Neural progenitor cell (in vitro differentiated cells): ENCODE results near the gene TOP2B. TPM values are rescaled to one million over a fixed set of nuclear protein-coding genes. Genes with fewer than 3 reads are reported as not detected.

Experiments
- DNase-seq: peaks from one replicate; pipeline ENCODE4 v3.0.0-alpha.2; 2016; ENCODE audit warnings: low spot score
- H2AFZ ChIP-seq: fragments of 200-600 bp; sonication (generic); replicated peaks from 2 replicates; pipeline ENCODE4 v1.6.1; 2016; ENCODE audit warnings: antibody characterized with exemption
- H3F3A ChIP-seq: fragments of 200-600 bp; sonication (generic); 2 replicates; pipeline ENCODE4 v1.6.1; 2016; ENCODE audit warnings: antibody characterized with exemption, low read depth
- H3K27ac ChIP-seq: fragments of 200-600 bp; sonication (generic); 2 replicates; pipeline ENCODE4 v1.5.1; 2016; ENCODE audit warnings: mild to moderate bottlenecking
- H3K27me3 ChIP-seq: fragments of 200-600 bp; sonication (generic); 2 replicates; pipeline ENCODE4 v1.6.1; 2016; ENCODE audit warnings: mild to moderate bottlenecking, moderate library complexity
- H3K36me3 ChIP-seq: fragments of 200-600 bp; sonication (generic); 2 replicates; pipeline ENCODE4 v1.5.1; 2016
- H3K4me1 ChIP-seq: fragments of 200-600 bp; sonication (generic); 2 replicates; pipeline ENCODE4 v1.6.1; 2016; ENCODE audit warnings: mixed run types
- H3K4me2 ChIP-seq: fragments of 200-600 bp; sonication (generic); 2 replicates; pipeline ENCODE4 v1.6.1; 2016
- H3K4me3 ChIP-seq: fragments of 200-600 bp; sonication (generic); 2 replicates; pipeline ENCODE4 v1.5.1; 2016
- H3K79me2 ChIP-seq: fragments of 200-600 bp; sonication (generic); 2 replicates; pipeline ENCODE4 v1.6.1; 2016; ENCODE audit warnings: low read depth
- H3K9ac ChIP-seq: fragments of 200-600 bp; sonication (generic); 2 replicates; pipeline ENCODE4 v1.6.1; 2016
- H3K9me3 ChIP-seq: fragments of 200-600 bp; sonication (generic); 2 replicates; pipeline ENCODE4 v1.5.1; 2016; ENCODE audit warnings: low read depth
- H4K20me1 ChIP-seq: fragments of 200-600 bp; sonication (generic); 2 replicates; pipeline ENCODE4 v1.6.1; 2016; ENCODE audit warnings: low read depth
- H3K27ac Mint-ChIP-seq: 3 replicates; pipeline ENCODE4 v1.8.0; 2021; ENCODE audit warnings: mixed read lengths
- H3K27me3 Mint-ChIP-seq: 2 replicates; pipeline ENCODE4 v1.8.0; 2022; ENCODE audit warnings: low read depth, mild to moderate bottlenecking, inconsistent platforms, moderate library complexity, mixed read lengths; ENCODE audit not compliant: insufficient read depth
- H3K36me3 Mint-ChIP-seq: 3 replicates; pipeline ENCODE4 v1.8.0; 2021; ENCODE audit warnings: mixed read lengths
- H3K4me1 Mint-ChIP-seq: 3 replicates; pipeline ENCODE4 v1.8.0; 2021; ENCODE audit warnings: mixed read lengths
- H3K4me3 Mint-ChIP-seq: 3 replicates; pipeline ENCODE4 v1.8.0; 2021; ENCODE audit warnings: mild to moderate bottlenecking, moderate library complexity, mixed read lengths
- H3K9me3 Mint-ChIP-seq: 3 replicates; pipeline ENCODE4 v1.8.0; 2020; ENCODE audit warnings: mixed read lengths
- EZH2 ChIP-seq: fragments of 200-600 bp; sonication (generic); IDR thresholded peaks from 2 replicates; pipeline ENCODE4 v1.6.1; 2017; ENCODE audit warnings: antibody characterized with exemption, mild to moderate bottlenecking, moderate library complexity
- EZH2phosphoT487 ChIP-seq: fragments of 200-600 bp; sonication (generic); IDR thresholded peaks from 2 replicates; pipeline ENCODE4 v1.6.1; 2017; ENCODE audit warnings: antibody characterized with exemption
- total RNA-seq: library from RNA; depleted of rRNA; stranded (reverse); fragments of >200 nt; gene quantifications from 2 replicates; pipeline ENCODE4 v1.2.3, GENCODE V29; 2015; ENCODE audit warnings: low replicate concordance
- TF ChIP-seq, protein P1 (sequence below): fragments of 200-600 bp; sonication (generic); IDR thresholded peaks from 2 replicates; pipeline ENCODE4 v1.5.1; 2017; ENCODE audit warnings: antibody characterized with exemption, mild to moderate bottlenecking

The TOP2B gene, protein sequence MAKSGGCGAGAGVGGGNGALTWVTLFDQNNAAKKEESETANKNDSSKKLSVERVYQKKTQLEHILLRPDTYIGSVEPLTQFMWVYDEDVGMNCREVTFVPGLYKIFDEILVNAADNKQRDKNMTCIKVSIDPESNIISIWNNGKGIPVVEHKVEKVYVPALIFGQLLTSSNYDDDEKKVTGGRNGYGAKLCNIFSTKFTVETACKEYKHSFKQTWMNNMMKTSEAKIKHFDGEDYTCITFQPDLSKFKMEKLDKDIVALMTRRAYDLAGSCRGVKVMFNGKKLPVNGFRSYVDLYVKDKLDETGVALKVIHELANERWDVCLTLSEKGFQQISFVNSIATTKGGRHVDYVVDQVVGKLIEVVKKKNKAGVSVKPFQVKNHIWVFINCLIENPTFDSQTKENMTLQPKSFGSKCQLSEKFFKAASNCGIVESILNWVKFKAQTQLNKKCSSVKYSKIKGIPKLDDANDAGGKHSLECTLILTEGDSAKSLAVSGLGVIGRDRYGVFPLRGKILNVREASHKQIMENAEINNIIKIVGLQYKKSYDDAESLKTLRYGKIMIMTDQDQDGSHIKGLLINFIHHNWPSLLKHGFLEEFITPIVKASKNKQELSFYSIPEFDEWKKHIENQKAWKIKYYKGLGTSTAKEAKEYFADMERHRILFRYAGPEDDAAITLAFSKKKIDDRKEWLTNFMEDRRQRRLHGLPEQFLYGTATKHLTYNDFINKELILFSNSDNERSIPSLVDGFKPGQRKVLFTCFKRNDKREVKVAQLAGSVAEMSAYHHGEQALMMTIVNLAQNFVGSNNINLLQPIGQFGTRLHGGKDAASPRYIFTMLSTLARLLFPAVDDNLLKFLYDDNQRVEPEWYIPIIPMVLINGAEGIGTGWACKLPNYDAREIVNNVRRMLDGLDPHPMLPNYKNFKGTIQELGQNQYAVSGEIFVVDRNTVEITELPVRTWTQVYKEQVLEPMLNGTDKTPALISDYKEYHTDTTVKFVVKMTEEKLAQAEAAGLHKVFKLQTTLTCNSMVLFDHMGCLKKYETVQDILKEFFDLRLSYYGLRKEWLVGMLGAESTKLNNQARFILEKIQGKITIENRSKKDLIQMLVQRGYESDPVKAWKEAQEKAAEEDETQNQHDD (N-terminal part only)
- 192 and 327 TPM in 2 replicates for total RNA-seq

DNA sequence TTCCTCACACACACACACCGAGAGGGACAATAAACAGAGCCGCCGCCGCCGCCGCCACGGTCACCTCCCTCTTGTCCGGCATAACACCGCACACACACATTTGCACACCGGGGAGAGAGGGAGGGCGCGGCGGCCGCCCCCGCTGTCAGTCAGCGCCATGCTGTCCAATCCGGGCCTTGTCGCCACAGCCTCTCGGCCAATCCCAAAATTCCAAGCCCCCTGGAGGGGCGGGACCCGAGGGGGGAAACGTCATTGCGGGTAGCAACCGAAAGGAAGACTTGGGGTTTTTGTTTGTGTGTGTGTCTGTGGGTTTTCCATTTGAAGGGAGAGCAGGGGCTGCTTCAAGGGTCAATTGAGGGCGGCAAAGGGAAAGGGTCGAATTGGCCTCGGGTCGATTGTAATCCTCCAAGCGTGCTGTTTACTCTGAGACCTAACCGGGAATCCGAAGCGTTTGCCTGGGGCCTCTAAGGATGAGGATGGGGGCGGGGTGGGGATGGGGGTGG lies at the start of gene TOP2B:
TOP2B (minus strand) TSS at position 96 of the 503 bp plus-strand sequence. CDS start 610 bp downstream, outside the sequence.
- Mint-ChIP-seq H3K4me3 (peak within 1 kb of the TSS; percentile 98), H3K9me3 (no peaks in the 10 kb centered on the region), H3K4me1 (peaks cover 35% of the 10 kb centered on the region), H3K27me3 (peaks cover 5% of the 10 kb centered on the region), H3K27ac (peak within 1 kb of the TSS; percentile 100), H3K36me3 (no peaks in the 10 kb centered on the region)
- Histone ChIP-seq H2AFZ (peak within 1 kb of the TSS; percentile 66), H3K4me2 (peak within 1 kb of the TSS; percentile 91), H3K36me3 (no peaks in the 10 kb centered on the region), H3K4me3 (peak within 1 kb of the TSS; percentile 91), H3K4me1 (peaks cover 20% of the 10 kb centered on the region), H3K27me3 (no peaks in the 10 kb centered on the region), H3K9me3 (no peaks in the 10 kb centered on the region), H3K79me2 (peaks cover 44% of the 10 kb centered on the region), H4K20me1 (peaks cover 41% of the 10 kb centered on the region), H3K27ac (peak within 1 kb of the TSS; percentile 95), H3F3A (peaks cover 21% of the 10 kb centered on the region), H3K9ac (peak within 1 kb of the TSS; percentile 84)
- TF ChIP-seq, protein P1, sequence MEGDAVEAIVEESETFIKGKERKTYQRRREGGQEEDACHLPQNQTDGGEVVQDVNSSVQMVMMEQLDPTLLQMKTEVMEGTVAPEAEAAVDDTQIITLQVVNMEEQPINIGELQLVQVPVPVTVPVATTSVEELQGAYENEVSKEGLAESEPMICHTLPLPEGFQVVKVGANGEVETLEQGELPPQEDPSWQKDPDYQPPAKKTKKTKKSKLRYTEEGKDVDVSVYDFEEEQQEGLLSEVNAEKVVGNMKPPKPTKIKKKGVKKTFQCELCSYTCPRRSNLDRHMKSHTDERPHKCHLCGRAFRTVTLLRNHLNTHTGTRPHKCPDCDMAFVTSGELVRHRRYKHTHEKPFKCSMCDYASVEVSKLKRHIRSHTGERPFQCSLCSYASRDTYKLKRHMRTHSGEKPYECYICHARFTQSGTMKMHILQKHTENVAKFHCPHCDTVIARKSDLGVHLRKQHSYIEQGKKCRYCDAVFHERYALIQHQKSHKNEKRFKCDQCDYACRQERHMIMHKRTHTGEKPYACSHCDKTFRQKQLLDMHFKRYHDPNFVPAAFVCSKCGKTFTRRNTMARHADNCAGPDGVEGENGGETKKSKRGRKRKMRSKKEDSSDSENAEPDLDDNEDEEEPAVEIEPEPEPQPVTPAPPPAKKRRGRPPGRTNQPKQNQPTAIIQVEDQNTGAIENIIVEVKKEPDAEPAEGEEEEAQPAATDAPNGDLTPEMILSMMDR: no peak
- TF ChIP-seq EZH2phosphoT487 (no peak), EZH2 (no peak)
- peak; percentile 97 for DNase-seq

DNA sequence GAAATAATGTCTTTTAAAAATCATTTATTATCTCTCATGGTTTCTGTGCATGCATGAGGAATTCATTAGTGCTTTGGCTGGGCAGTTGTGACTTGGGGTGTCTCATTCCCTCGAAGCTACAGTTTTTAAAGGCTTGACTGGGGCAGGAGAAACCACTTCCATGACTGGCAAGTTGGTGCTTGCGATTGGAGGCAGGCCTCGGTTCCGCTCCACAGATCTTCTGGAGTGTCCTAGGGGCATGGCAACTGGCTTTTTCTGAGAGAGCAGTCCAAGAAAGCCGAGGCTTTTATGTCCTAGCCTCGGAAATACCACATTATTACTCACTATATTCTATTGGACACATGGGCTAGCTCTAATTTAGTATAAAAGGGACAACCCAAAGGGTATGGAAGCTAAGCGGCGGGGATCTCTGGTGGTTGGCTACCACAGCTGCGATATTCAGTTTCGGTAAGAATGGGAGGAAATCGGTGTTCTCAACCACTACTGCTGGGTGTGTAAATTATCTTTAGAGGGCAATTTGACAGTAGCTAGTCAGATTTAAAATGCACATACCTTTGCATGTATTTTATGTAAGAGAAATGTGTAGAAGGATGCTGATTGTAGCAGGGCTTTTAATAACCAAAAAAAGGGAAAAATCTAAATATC lies 48.8 kb upstream of the TOP2B start:
- Mint-ChIP-seq H3K4me3 (no peak overlapping the region), H3K27ac (peak overlapping the region; percentile 34), H3K27me3 (no peaks in the 10 kb centered on the region), H3K36me3 (peaks cover 8% of the 10 kb centered on the region), H3K9me3 (peaks cover 3% of the 10 kb centered on the region), H3K4me1 (no peaks in the 10 kb centered on the region)
- Histone ChIP-seq H2AFZ (no peak overlapping the region), H3K4me1 (no peaks in the 10 kb centered on the region), H3F3A (no peaks in the 10 kb centered on the region), H3K79me2 (no peaks in the 10 kb centered on the region), H3K4me3 (no peak overlapping the region), H3K9me3 (no peaks in the 10 kb centered on the region), H3K9ac (no peak overlapping the region), H3K27ac (no peak overlapping the region), H4K20me1 (no peaks in the 10 kb centered on the region), H3K4me2 (no peak overlapping the region), H3K27me3 (no peaks in the 10 kb centered on the region), H3K36me3 (no peaks in the 10 kb centered on the region)
- TF ChIP-seq EZH2 (no peak), EZH2phosphoT487 (no peak)
- TF ChIP-seq, protein P1: no peak
- DNase-seq: no peak

DNA sequence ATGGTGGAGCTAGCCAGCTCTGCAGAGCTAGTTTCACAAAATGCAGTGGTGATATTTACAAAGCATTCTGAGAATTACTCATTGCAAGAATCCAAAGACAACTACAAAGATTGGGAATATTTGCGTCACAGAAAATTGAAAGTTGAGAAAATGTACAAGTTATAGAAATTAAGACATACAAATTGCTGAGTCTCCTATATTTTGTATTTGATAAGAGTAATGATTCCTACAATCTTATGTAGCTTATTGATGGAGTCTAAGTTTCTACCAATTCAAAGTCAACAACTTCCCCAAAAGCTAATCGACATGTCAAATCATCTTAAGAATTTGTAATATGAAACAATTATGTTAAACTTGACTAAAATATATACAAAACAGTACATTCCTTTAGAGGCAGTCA lies 46.4 kb upstream of the TOP2B start:
- H3K9me3 ChIP-seq: no peaks in the 10 kb centered on the region
- Mint-ChIP-seq H3K36me3 (no peaks in the 10 kb centered on the region), H3K9me3 (no peaks in the 10 kb centered on the region), H3K27me3 (no peaks in the 10 kb centered on the region), H3K4me1 (no peaks in the 10 kb centered on the region), H3K27ac (no peak overlapping the region), H3K4me3 (no peak overlapping the region)
- H3F3A ChIP-seq: no peaks in the 10 kb centered on the region
- H3K4me2 ChIP-seq: no peak overlapping the region
- H3K27me3 ChIP-seq: no peaks in the 10 kb centered on the region
- H3K36me3 ChIP-seq: no peaks in the 10 kb centered on the region
- H3K4me3 ChIP-seq: no peak overlapping the region
- H3K4me1 ChIP-seq: no peaks in the 10 kb centered on the region
- no peak overlapping the region for H3K27ac ChIP-seq
- no peaks in the 10 kb centered on the region for H4K20me1 ChIP-seq
- H3K79me2 ChIP-seq: no peaks in the 10 kb centered on the region
- TF ChIP-seq EZH2: no peak
- TF ChIP-seq, protein P1: no peak
- no peak for TF ChIP-seq EZH2phosphoT487
- H2AFZ ChIP-seq: no peak overlapping the region
- no peak for DNase-seq
- no peak overlapping the region for H3K9ac ChIP-seq
